Omental fat pad (tissue), 4 donors: ENCODE results near the gene PREP. TPM values are rescaled to one million over a fixed set of nuclear protein-coding genes. Genes with fewer than 3 reads are reported as not detected.

ENCODE experiments used
- ATAC-seq: fragments of 150-250 bp; one replicate; pipeline ENCODE4 v1.9.1; 2016; ENCODE audit warnings: mild to moderate bottlenecking, moderate library complexity; ENCODE audit not compliant: low FRiP score
- DNase-seq: peaks from one replicate; pipeline ENCODE4 v3.0.0-alpha.2; 2019; ENCODE audit warnings: low spot score
- CTCF ChIP-seq, 3 donors: fragments of 450-650 bp; IDR thresholded peaks; one replicate each; pipeline ENCODE4 v1.5.1; 2016 to 2017; ENCODE audit warnings: antibody characterized with exemption in 3 of 3, mild to moderate bottlenecking in 3 of 3, moderate library complexity in 2 of 3
- total RNA-seq, 4 donors: library from RNA; depleted of rRNA; stranded (reverse); fragments of >200 nt; gene quantifications; one replicate each; pipeline ENCODE4 v1.1.0, GENCODE V29; 2016

The PREP gene
- total RNA-seq, 4 donors from 2014 or later = 18.1 to 29.9 (median 23.6) TPM

- ATAC-seq = no peak
- TF ChIP-seq CTCF (IDR thresholded peaks at IDR 0.05) = no peak
Observed at GRCh38 chr6:105397987-105398386, 4.9 kb downstream of the PREP start.

GRCh38 chr6:105391705-105392104, 11.2 kb downstream of the PREP start:
- no peak for DNase-seq
- no peak for TF ChIP-seq CTCF (IDR thresholded peaks at IDR 0.05)
- ATAC-seq = no peak

More at GRCh38 chr6:105397987-105398386, 4.9 kb downstream of the PREP start:
- no peak for DNase-seq

GRCh38 chr6:105389543-105389942, 13.3 kb downstream of the PREP start:
- DNase-seq (no peak), ATAC-seq (no peak)
- TF ChIP-seq CTCF (IDR thresholded peaks at IDR 0.05) = no peak

- DNase-seq (no peak), ATAC-seq (no peak)
- TF ChIP-seq CTCF (IDR thresholded peaks at IDR 0.05) = no peak
Observed at GRCh38 chr6:105388392-105388791, 14.5 kb downstream of the PREP start.

GRCh38 chr6:105384004-105384403, 18.9 kb downstream of the PREP start:
- TF ChIP-seq CTCF (IDR thresholded peaks at IDR 0.05) = no peak
- no peak for DNase-seq
- ATAC-seq = no peak

- no peak for TF ChIP-seq CTCF (IDR thresholded peaks at IDR 0.05)
- DNase-seq (no peak), ATAC-seq (no peak)
Observed at GRCh38 chr6:105382958-105383357, 19.9 kb downstream of the PREP start.

- DNase-seq (no peak), ATAC-seq (no peak)
- no peak for TF ChIP-seq CTCF (IDR thresholded peaks at IDR 0.05)
Observed at GRCh38 chr6:105382496-105382895, 20.4 kb downstream of the PREP start.
